Upper lobe of right lung (tissue), 1 donor: ENCODE data around the gene HDAC4. TPM values are rescaled to one million over a fixed set of nuclear protein-coding genes. Genes with fewer than 3 reads are reported as not detected.

ENCODE experiments used
- ATAC-seq: fragments of 200-7000 bp; cut with Tn5 transposase; one replicate; pipeline ENCODE4 v1.9.1; 2020; ENCODE audit warnings: mild to moderate bottlenecking, moderate library complexity
- DNase-seq: peaks from one replicate; pipeline ENCODE4 v3.0.0-alpha.2; 2020
- H3K27ac ChIP-seq: fragments of 200-600 bp; one replicate; pipeline ENCODE4 v1.8.0; 2022
- H3K27me3 ChIP-seq: fragments of 200-600 bp; one replicate; pipeline ENCODE4 v1.8.0; 2022; ENCODE audit warnings: mild to moderate bottlenecking
- H3K36me3 ChIP-seq: fragments of 200-600 bp; one replicate; pipeline ENCODE4 v1.8.0; 2022
- H3K4me1 ChIP-seq: fragments of 200-600 bp; one replicate; pipeline ENCODE4 v1.8.0; 2022
- H3K4me3 ChIP-seq: fragments of 200-600 bp; one replicate; pipeline ENCODE4 v1.8.0; 2022; ENCODE audit warnings: mild to moderate bottlenecking
- H3K9me3 ChIP-seq: fragments of 200-600 bp; one replicate; pipeline ENCODE4 v1.8.0; 2022
- intact Hi-C: fragments of 100-400 bp; cut with DNase I; formaldehyde crosslinking; loops from one replicate; pipeline ENCODE4 v1.11.0; 2022
- total RNA-seq: library from RNA; stranded (reverse); fragmentation: NEBNext Ultra II Directional; extraction: Animal tissue kit (Norgen Biotek cat#: 25700); gene quantifications from one replicate; pipeline ENCODE4 v1.2.1, GENCODE V29; 2021
- TF ChIP-seq, protein P1 (sequence below): fragments of 200-600 bp; IDR thresholded peaks from one replicate; pipeline ENCODE4 v1.8.0; 2022; ENCODE audit warnings: antibody characterized with exemption
- donor health status: DM: no; HTN: yes; CAD: no; lungs with severe emphysema.

HDAC4 gene
- total RNA-seq, 1 donor from 2014 or later = 44.1 TPM

DNA sequence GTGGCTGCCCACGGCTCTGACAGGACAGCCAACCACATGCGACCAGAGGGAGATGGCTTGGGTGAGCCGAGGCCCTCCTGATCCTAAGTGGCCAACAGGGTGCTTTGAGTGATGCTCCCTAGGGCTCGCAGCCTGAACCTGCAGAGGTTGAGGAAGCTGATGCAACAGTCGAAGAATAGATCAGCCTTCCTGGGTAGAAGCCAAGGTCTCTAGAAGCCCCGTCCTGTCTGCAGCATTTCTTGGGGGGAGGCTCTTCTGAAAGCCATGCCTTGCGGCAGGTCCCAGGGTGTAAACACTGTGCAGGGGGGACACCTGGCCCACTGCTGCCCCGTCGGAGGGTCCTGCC is 136.4 kb downstream of the HDAC4 start:
- Histone ChIP-seq H3K27ac (peak overlapping the region; percentile 86), H3K36me3 (no peaks in the 10 kb centered on the region), H3K9me3 (no peaks in the 10 kb centered on the region), H3K4me1 (peaks cover 61% of the 10 kb centered on the region), H3K4me3 (no peak overlapping the region), H3K27me3 (no peaks in the 10 kb centered on the region)
- TF ChIP-seq, protein P1, sequence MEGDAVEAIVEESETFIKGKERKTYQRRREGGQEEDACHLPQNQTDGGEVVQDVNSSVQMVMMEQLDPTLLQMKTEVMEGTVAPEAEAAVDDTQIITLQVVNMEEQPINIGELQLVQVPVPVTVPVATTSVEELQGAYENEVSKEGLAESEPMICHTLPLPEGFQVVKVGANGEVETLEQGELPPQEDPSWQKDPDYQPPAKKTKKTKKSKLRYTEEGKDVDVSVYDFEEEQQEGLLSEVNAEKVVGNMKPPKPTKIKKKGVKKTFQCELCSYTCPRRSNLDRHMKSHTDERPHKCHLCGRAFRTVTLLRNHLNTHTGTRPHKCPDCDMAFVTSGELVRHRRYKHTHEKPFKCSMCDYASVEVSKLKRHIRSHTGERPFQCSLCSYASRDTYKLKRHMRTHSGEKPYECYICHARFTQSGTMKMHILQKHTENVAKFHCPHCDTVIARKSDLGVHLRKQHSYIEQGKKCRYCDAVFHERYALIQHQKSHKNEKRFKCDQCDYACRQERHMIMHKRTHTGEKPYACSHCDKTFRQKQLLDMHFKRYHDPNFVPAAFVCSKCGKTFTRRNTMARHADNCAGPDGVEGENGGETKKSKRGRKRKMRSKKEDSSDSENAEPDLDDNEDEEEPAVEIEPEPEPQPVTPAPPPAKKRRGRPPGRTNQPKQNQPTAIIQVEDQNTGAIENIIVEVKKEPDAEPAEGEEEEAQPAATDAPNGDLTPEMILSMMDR = no peak
- DNase-seq (no peak), ATAC-seq (no peak)
- intact Hi-C loops = no loop called here

DNA sequence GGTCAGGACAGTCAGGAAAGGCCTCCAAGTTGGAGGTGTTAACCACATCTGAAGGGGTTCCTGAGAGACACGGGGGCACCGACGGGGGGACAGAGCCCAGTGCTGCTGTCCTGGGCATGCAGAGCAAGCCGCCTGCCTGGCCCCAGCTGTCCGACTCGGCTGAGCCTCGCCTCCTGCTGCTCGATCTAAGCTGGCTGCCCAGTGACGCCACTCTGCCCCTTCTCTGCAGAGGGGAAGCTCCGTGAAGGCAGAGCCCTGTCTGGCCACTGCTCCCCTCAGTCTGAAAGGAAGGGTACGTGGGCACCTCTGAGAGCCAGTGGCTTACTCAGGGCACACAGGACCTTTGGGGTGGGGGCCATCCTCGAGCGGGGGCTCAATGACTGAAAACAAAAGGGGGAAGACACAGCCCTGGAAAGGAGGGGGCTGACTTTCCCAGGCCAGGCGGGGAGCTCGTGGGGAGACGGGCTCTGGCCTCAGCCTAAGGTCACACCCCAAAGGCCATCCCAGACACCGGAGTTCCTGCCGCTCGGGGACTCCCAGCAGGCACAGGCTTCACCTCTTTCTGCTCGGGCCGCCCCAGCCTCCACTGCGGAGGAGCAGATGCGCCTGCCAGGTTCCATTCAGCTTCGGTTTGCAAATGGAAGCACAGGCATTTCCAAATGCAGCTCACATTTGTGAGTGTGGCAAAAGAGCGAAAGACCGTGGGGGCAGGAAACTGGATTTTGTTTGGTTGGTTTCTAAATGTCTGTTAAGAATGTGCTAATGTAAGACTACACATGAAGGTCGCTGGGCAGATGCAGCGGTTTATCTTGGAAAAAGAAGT is 136.9 kb downstream of the HDAC4 start:
- H3K4me1 ChIP-seq = peaks cover 66% of the 10 kb centered on the region
- H3K9me3 ChIP-seq = no peaks in the 10 kb centered on the region
- ATAC-seq = no peak
- peak overlapping the region; percentile 86 for H3K27ac ChIP-seq
- H3K36me3 ChIP-seq = no peaks in the 10 kb centered on the region
- DNase-seq = peak; percentile 64
- intact Hi-C loops = no loop called here
- TF ChIP-seq, protein P1 = no peak
- H3K4me3 ChIP-seq = no peak overlapping the region
- no peaks in the 10 kb centered on the region for H3K27me3 ChIP-seq

GRCh38 chr2:239263231-239263630 is 137.6 kb downstream of the HDAC4 start:
- Histone ChIP-seq H3K27ac (no peak overlapping the region), H3K9me3 (no peaks in the 10 kb centered on the region), H3K36me3 (no peaks in the 10 kb centered on the region), H3K27me3 (no peaks in the 10 kb centered on the region), H3K4me3 (no peak overlapping the region), H3K4me1 (peaks cover 64% of the 10 kb centered on the region)
- DNase-seq (no peak), ATAC-seq (no peak)
- TF ChIP-seq, protein P1 = no peak
- intact Hi-C loops = no loop called here

- Histone ChIP-seq H3K36me3 (no peaks in the 10 kb centered on the region), H3K27me3 (no peaks in the 10 kb centered on the region), H3K9me3 (no peaks in the 10 kb centered on the region), H3K4me1 (peaks cover 58% of the 10 kb centered on the region), H3K4me3 (no peak overlapping the region), H3K27ac (no peak overlapping the region)
- intact Hi-C loops = no loop called here
- TF ChIP-seq, protein P1 = no peak
- ATAC-seq = no peak
- DNase-seq = no peak
Measured at GRCh38 chr2:239262484-239263230, 138.2 kb downstream of the HDAC4 start.

GRCh38 chr2:239261796-239262483 is 138.9 kb downstream of the HDAC4 start:
- H3K27ac ChIP-seq = no peak overlapping the region
- TF ChIP-seq, protein P1 = no peak
- no peak for DNase-seq
- H3K4me1 ChIP-seq = peaks cover 51% of the 10 kb centered on the region
- no peak overlapping the region for H3K4me3 ChIP-seq
- H3K36me3 ChIP-seq = no peaks in the 10 kb centered on the region
- H3K9me3 ChIP-seq = no peaks in the 10 kb centered on the region
- no peak for ATAC-seq
- intact Hi-C loops = no loop called here
- no peaks in the 10 kb centered on the region for H3K27me3 ChIP-seq
